HG03175 (cell line): ENCODE data around the gene IST1.

ENCODE experiments used
- ATAC-seq: cut with Tn5 transposase; IDR thresholded peaks from one replicate; pipeline ENCODE4 v1.9.1; 2021; ENCODE audit warnings: mild to moderate bottlenecking, moderate library complexity; ENCODE audit not compliant: unreplicated experiment

IST1 gene

DNA sequence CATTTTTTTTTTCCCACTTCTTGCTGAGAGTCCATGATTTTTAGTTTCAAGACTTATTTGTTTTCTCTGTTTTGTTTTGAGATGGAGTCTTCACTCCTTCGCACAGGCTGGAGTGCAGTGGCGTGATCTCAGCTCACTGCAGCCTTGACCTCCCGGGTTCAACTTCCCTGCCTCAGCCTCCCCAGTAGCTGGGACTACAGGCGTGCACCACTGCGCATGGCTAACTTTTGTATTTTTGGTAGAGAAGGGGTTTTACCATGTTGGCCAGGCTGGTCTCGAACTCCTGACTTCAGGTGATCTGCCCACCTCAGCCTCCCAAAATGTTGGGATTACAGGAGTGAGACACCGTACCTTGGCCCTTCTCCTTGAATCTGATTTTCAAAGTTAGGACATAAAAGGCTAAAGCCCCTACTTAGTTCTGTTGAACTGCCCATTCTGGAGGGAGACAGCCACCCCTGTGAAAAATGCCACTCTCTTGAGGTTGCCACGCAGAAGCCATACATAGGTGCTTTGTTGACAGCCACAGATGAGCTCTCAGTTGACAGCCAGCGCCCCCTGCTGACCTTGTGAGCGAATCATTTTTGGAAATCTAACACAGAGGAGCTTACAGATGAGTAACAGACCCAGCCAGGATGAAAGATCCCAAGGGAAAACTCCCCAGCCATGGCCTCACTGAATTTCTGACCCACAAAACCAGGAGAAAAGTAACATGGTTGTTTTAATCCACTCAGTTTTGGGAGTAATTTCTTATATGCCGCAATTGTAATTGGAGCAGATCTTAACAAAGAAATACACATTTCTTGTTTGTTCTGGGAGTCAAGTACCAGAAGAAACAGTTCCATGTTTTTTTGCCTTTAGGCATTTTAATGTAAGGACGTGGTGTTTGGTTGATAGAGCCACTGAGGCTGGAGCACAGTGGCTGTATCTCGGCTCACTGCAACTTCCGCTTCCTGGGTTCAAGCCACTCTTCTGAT is 66.0 kb downstream of the IST1 start:
- ATAC-seq: peak; percentile 82

DNA sequence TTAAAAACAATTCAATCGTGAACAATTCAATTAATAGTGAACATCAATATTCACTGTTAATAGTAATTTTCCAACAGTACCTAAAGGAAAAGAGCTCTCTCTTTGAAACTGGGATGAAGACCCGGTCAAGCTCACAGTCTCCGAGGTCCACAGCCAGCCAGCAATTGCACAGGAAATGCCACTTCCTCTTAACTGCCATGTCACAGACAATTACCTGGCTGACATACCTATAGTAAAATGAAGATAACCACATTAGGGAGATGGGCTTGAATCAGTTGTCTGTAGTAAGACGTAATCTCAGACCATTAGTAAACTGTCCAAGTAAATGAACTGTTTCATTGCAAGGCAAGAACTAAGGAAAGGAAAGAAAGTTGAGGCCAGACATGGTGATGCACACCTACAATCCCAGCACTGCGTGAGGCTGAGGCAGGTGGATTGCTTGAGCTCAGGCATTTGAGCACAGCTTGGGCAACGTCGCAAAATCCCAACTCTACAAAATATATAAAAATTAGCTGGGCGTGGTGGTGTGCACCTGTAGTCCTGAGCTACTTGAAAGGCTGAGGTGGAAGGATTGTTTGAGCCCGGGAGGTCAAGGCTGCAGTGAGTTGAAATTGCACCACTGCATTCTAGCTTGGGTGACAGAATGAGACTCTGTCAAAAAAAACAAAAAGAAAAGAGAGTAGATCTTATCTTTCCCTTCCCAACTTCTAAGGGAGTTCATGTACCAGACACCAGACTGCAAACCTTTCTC is 68.0 kb downstream of the IST1 start:
- no peak for ATAC-seq

DNA sequence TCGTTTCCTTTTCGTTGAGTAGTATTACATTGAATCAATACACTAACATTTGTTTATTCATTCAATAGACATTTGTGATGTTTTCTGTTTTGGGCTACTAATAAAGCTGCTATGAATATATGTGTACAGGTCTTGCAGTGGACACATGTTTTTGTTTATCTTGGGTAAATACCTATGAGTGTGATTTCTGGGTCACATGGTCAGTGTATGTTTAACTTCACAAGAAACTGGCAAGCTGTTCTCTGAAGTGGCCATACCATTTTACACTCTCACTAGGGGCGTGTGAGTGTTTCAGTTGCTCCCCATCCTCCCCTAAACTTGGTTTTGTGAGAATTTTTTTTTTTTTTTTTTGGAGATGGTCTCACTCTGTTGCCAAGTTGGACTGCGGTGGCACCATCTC is 69.9 kb downstream of the IST1 start:
- ATAC-seq: no peak

DNA sequence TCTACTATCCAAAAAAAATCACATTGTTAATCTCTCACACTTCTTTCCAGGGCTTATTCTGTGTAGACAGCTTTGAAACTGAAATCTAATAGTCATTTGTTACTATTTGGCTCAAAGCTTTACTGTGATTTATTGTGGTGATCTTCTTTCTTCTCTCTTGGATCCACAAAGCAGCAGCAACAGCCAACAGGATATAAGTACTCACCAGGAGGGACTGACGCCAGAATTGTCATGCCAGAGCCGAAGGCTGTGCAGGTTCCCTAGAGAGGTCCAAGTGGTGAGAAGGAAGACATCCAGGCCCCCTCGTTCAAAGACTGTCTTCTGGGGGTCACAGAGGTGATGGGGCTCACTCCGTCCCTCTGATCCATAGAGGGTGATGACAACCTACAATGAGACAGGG is 71.6 kb downstream of the IST1 start:
- no peak for ATAC-seq

DNA sequence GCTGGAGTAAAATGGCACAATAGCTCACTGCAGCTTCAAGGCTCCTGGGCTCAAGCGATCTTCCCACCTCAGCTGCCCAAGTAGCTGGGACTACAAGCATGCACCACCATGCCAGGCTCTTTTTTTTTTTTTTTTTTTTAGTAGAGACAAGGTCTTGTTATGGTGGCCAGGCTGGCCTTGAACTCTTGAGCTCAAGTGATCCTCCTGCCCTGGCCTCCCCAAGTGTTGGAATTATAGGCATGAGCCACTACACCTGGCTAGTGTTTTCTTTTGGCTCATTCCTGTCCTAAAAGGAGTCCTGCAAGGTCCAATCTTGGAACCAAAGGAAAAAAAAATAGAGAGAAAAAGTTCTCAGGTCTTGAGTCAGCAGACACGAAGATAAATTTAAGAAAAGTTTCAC is 74.0 kb downstream of the IST1 start:
- ATAC-seq: no peak

DNA sequence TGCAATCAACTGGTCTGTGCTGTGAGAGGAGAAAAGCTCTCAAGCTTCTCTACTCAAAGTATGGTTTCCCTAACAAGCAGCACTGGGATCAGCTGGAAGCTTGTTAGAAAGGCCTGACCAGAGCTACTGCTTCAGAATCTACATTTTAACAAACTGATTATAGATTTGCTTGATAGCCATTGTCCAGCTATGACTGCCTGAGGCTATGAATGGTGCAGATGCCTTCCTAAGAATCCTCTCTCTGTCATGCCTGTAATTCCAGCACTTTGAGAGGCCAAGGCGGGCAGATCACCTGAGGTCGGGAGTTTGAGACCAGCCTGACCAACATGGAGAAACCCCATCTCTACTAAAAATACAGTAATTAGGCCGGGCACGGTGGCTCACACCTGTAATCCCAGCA is 76.2 kb downstream of the IST1 start:
- no peak for ATAC-seq

DNA sequence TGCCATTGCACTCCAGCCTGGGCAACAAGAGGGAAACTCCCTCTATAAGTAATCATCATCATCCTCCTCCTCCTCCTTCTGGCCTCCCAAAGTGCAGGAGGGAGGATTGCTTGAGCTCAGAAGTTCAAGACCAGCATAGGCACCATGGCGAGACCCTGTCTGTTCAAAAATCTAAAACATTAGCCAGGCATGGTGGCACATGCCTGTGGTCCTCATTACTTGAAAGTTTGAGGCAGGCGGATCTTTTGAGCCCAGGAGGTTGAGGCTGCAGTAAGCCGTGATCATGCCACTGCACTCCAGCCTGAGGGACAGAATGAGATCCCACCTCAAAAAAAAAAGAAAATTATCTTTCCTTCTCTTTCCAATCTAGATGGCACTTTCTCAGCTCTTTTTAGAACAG is 77.0 kb downstream of the IST1 start:
- ATAC-seq: no peak

DNA sequence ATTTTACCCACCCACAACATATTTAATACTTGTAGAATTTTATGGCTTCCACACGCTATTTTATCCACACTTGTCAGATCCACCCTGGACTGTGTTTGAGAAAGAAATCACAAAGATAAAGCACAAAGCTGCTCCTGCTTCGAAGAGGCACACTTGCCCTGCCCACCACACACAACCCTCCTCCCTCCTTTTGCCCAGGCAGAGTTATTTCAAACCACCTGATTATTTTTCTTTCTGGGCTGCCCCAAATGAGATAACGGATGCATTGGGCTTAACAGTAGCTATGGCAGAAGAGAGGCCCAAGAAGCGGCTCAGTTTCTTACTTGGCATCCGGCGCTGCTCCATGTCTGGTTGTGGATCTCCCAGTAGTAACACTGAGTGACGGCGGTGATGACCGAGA is 77.7 kb downstream of the IST1 start:
- no peak for ATAC-seq

DNA sequence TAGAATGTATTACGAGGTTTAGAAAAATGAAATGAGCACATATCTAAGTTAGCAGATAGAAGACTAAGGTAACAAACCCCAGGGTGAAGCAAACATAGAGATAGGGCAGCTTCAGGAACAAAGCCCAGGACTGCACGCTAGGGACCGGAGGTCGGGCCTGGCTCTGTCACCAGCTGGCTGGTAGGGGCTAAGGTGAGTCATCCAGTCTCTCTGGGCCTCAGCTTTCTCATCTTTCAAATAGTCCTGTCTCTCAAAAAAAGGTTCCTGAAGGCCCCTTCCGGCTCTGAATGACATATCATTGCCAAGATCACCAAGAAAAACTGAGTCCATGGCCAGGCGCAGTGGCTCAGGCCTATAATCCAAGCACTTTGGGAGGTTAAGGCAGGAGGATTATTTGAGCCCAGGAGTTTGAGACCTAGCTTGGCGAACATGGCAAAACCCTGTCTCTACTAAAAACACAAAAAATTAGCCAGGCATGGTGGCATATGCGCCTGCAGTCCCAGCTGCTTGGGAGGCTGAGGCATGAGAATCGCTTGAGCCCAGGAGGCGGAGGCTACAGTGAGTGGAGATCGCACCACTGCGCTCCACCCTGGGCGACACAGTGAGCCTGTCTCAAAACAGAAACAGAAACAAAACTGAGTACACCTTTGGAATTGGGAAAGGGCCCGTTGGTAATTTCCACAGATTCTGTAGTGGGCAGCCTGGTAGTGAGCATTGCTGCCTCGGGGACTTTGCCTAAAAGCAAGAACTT is 78.9 kb downstream of the IST1 start:
- ATAC-seq: no peak
